IMR-90 (cell line): Measurements from ENCODE around the gene NTM. TPM values are rescaled to one million over a fixed set of nuclear protein-coding genes. Genes with fewer than 3 reads are reported as not detected.
A peak's percentile ranks its signal among the peaks of the same experiment; 100 is the strongest.

Experiments used
- ATAC-seq: fragments of 200-7000 bp; cut with Tn5 transposase; 2 replicates; pipeline ENCODE4 v1.9.1; 2020; ENCODE audit warnings: low read depth, mild to moderate bottlenecking, moderate library complexity
- BruUV-seq: library from RNA; stranded (reverse); fragments of 400-500 nt; replicated peaks from 2 replicates; lab custom pipeline; 2021; lab: Mats Ljungman, UMichigan
- CTCF ChIA-PET: fragments of 300-600 bp; formaldehyde crosslinking; extraction: SDS; loops from one replicate; lab custom pipeline; 2021; ENCODE audit warnings: antibody characterized with exemption; lab: Yijun Ruan, JAX
- POLR2A ChIA-PET: fragments of 300-600 bp; sonication (Branson Sonifier 250); formaldehyde crosslinking; loops from one replicate; lab custom pipeline; 2022; ENCODE audit warnings: antibody characterized with exemption; ENCODE audit not compliant: unreplicated experiment; lab: Charles Lee
- DNase-seq: peaks from one replicate; pipeline ENCODE4 v3.0.0; 2013
- H2AFZ ChIP-seq: replicated peaks from 2 replicates; pipeline ENCODE3; 2013; ENCODE audit warnings: low read length, mild to moderate bottlenecking; ENCODE audit not compliant: poor library complexity
- H2AK5ac ChIP-seq: 2 replicates; pipeline ENCODE4 v1.6.1; 2013; ENCODE audit warnings: low read depth, low read length, inconsistent platforms
- H2AK9ac ChIP-seq: replicated peaks from 2 replicates; pipeline ENCODE3; 2013; ENCODE audit warnings: mild to moderate bottlenecking, low read depth, low read length, moderate library complexity; ENCODE audit not compliant: poor library complexity
- H2BK120ac ChIP-seq: 2 replicates; pipeline ENCODE4 v1.6.1; 2013; ENCODE audit warnings: low read depth, low read length, inconsistent platforms
- H2BK15ac ChIP-seq: 3 replicates; pipeline ENCODE4 v1.6.1; 2013; ENCODE audit warnings: low read depth, low read length, inconsistent platforms
- H2BK20ac ChIP-seq: 2 replicates; pipeline ENCODE4 v1.6.1; 2013; ENCODE audit warnings: low read depth, mild to moderate bottlenecking, inconsistent platforms, low read length, moderate library complexity
- H2BK5ac ChIP-seq: 2 replicates; pipeline ENCODE4 v1.6.1; 2013; ENCODE audit warnings: mild to moderate bottlenecking, low read depth, low read length, inconsistent platforms; ENCODE audit not compliant: poor library complexity, severe bottlenecking
- H3K14ac ChIP-seq: replicated peaks from 2 replicates; pipeline ENCODE4 v1.6.1; 2013; ENCODE audit warnings: low read depth, low read length, inconsistent platforms
- H3K18ac ChIP-seq: 2 replicates; pipeline ENCODE4 v1.6.1; 2013; ENCODE audit warnings: low read depth, low read length, control low read depth
- H3K23ac ChIP-seq: 2 replicates; pipeline ENCODE4 v1.6.1; 2013; ENCODE audit warnings: low read depth, low read length, inconsistent platforms
- H3K27ac ChIP-seq: 2 replicates; pipeline ENCODE4 v1.5.1; 2013; ENCODE audit warnings: mild to moderate bottlenecking, control low read depth, low read length; ENCODE audit not compliant: insufficient read depth
- H3K27me3 ChIP-seq: 2 replicates; pipeline ENCODE4 v1.6.1; 2013; ENCODE audit warnings: low read length; ENCODE audit not compliant: control insufficient read depth, insufficient read depth
- H3K36me3 ChIP-seq: 2 replicates; pipeline ENCODE4 v1.6.1; 2013; ENCODE audit warnings: low read length, mixed read lengths; ENCODE audit not compliant: control insufficient read depth, insufficient read depth
- H3K4ac ChIP-seq: 2 replicates; pipeline ENCODE4 v1.6.1; 2013; ENCODE audit warnings: low read depth, low read length, inconsistent platforms
- H3K4me1 ChIP-seq: 2 replicates; pipeline ENCODE4 v1.6.1; 2013; ENCODE audit warnings: low read length, mixed read lengths; ENCODE audit not compliant: control insufficient read depth, insufficient read depth
- H3K4me2 ChIP-seq: 2 replicates; pipeline ENCODE4 v1.6.1; 2013; ENCODE audit warnings: low read depth, mild to moderate bottlenecking, control low read depth, low read length, moderate library complexity
- H3K4me3 ChIP-seq: 2 replicates; pipeline ENCODE4 v1.5.1; 2013; ENCODE audit warnings: low read depth, mild to moderate bottlenecking, control low read depth, low read length, moderate library complexity; ENCODE audit not compliant: insufficient read depth
- H3K56ac ChIP-seq: 2 replicates; pipeline ENCODE4 v1.6.1; 2013; ENCODE audit warnings: low read length, inconsistent platforms; ENCODE audit not compliant: insufficient read depth; ENCODE audit errors: extremely low read depth
- H3K79me1 ChIP-seq, 2 experiments: 2 replicates each; pipeline ENCODE4 v1.6.1; 2013; ENCODE audit warnings: low read length in 2 of 2, inconsistent platforms in 1 of 2, low read depth in 1 of 2
- H3K9ac ChIP-seq: 2 replicates; pipeline ENCODE4 v1.6.1; 2013; ENCODE audit warnings: low read depth, low read length, control low read depth
- H3K9me1 ChIP-seq: 2 replicates; pipeline ENCODE4 v1.6.1; 2013; ENCODE audit warnings: low read length, inconsistent platforms; ENCODE audit not compliant: insufficient read depth
- H3K9me3 ChIP-seq: 2 replicates; pipeline ENCODE4 v1.6.1; 2013; ENCODE audit warnings: low read length; ENCODE audit not compliant: control insufficient read depth, insufficient read depth
- H4K20me1 ChIP-seq: 2 replicates; pipeline ENCODE4 v1.6.1; 2013; ENCODE audit warnings: low read length, inconsistent platforms; ENCODE audit not compliant: insufficient read depth
- H4K5ac ChIP-seq: 2 replicates; pipeline ENCODE4 v1.6.1; 2013; ENCODE audit warnings: mild to moderate bottlenecking, low read depth, low read length, control low read depth
- H4K8ac ChIP-seq, 2 experiments: 2 replicates each; pipeline ENCODE4 v1.6.1; 2013; ENCODE audit warnings: low read depth in 2 of 2, low read length in 2 of 2, control low read depth in 1 of 2, inconsistent platforms in 1 of 2
- H4K91ac ChIP-seq: 2 replicates; pipeline ENCODE4 v1.6.1; 2013; ENCODE audit warnings: low read depth, low read length, inconsistent platforms; ENCODE audit not compliant: insufficient read depth
- CHD1 ChIP-seq: IDR thresholded peaks from 2 replicates; pipeline ENCODE4 v1.6.1; 2012; ENCODE audit warnings: low read depth, low read length, improper control_type of control experiment
- FOS ChIP-seq: fragments of 150-350 bp; IDR thresholded peaks from 2 replicates; pipeline ENCODE4 v1.6.1; 2016; ENCODE audit warnings: low read depth, low read length
- MXI1 ChIP-seq: IDR thresholded peaks from 2 replicates; pipeline ENCODE4 v1.6.1; 2012; ENCODE audit warnings: low read depth, mild to moderate bottlenecking, low read length, moderate library complexity, borderline replicate concordance
- NFE2L2 ChIP-seq: fragments of 150-350 bp; IDR thresholded peaks from 2 replicates; pipeline ENCODE4 v1.6.1; 2016; ENCODE audit warnings: low read depth, mild to moderate bottlenecking, low read length
- RAD21 ChIP-seq: IDR thresholded peaks from 2 replicates; pipeline ENCODE4 v1.6.1; 2012; ENCODE audit warnings: low read length, improper control_type of control experiment
- RCOR1 ChIP-seq: IDR thresholded peaks from 2 replicates; pipeline ENCODE4 v1.6.1; 2012; ENCODE audit warnings: mild to moderate bottlenecking, low read length, improper control_type of control experiment; ENCODE audit not compliant: insufficient replicate concordance
- RFX5 ChIP-seq: IDR thresholded peaks from 2 replicates; pipeline ENCODE4 v1.8.0; 2012; ENCODE audit warnings: low read depth, mild to moderate bottlenecking, low read length, moderate library complexity
- SMC3 ChIP-seq: fragments of 150-350 bp; IDR thresholded peaks from 2 replicates; pipeline ENCODE4 v1.6.1; 2016; ENCODE audit warnings: low read depth, mild to moderate bottlenecking, antibody characterized with exemption, low read length, moderate library complexity
- WGBS, 2 experiments: methylation state at CpG; one replicate each; pipeline versions ENCODE4 v1.1.5 to v1.1.7; 2013; ENCODE audit warnings: missing lambda C conversion rate in 2 of 2; ENCODE audit not compliant: insufficient read length in 1 of 2; ENCODE audit errors: extremely low coverage in 2 of 2; 5-methylcytosine and 5-hydroxymethylcytosine counted together
- dilution Hi-C: fragments of 300-500 bp; cut with HindIII; formaldehyde crosslinking; loops from one replicate; pipeline ENCODE4 v1.14.3; 2018; ENCODE audit warnings: low sequenced_read_pairs; ENCODE audit not compliant: unreplicated experiment
- in situ Hi-C: fragments of 300-500 bp; cut with MboI; formaldehyde crosslinking; loops from 3 replicates; pipeline ENCODE4 v1.14.3; 2019; ENCODE audit warnings: low sequenced_read_pairs, inconsistent platforms, mixed read lengths
- intact Hi-C: fragments of 100-400 bp; cut with micrococcal nuclease; formaldehyde crosslinking; loops from 2 replicates; pipeline ENCODE4 v1.10.0; 2022
- polyA plus RNA-seq, 3 experiments: library from polyadenylated mRNA; depleted of rRNA; stranded (reverse); fragments of >200 nt; gene quantifications; 2 replicates each; pipeline ENCODE4 v1.2.3, GENCODE V29; 2012; ENCODE audit warnings: low replicate concordance in 1 of 3
- total RNA-seq: library from RNA; depleted of rRNA; stranded (reverse); fragments of >200 nt; gene quantifications from 2 replicates; pipeline ENCODE4 v1.2.3, GENCODE V29; 2012

NTM gene
- total and polyA plus RNA-seq, 2 of the 4 experiments (the other 2 are of a cell fraction) = 19.5 to 25.5 TPM

GRCh38 chr11:132123854-132124835 is 753.7 kb downstream of the NTM start:
- Histone ChIP-seq H2AK9ac (peak overlapping the region; percentile 1), H3K4me1 (peaks cover 11% of the 10 kb centered on the region), H4K5ac (no peak overlapping the region), H3K79me1 (peaks cover 10 to 33% of the 10 kb centered on the region in 2 experiments; a peak in 3 of 4 replicates), H3K23ac (no peak overlapping the region), H3K18ac (no peak overlapping the region), H2BK5ac (no peak overlapping the region), H4K8ac (peak overlapping the region in 1 of 2 experiments; percentile 4; a peak in 1 of 4 replicates), H2BK15ac (no peak overlapping the region; the same call in 1 of the 3 replicates), H3K9me3 (no peaks in the 10 kb centered on the region), H3K4me2 (no peak overlapping the region), H3K27me3 (no peaks in the 10 kb centered on the region), H3K14ac (no peak overlapping the region), H3K56ac (no peak overlapping the region), H3K36me3 (no peaks in the 10 kb centered on the region), H2AK5ac (peak overlapping the region; percentile 72), H2AFZ (no peak overlapping the region), H2BK20ac (peak overlapping the region; percentile 28), H3K9ac (no peak overlapping the region), H3K4ac (peak overlapping the region; percentile 39; the same call in 1 of the 2 replicates), H4K20me1 (no peaks in the 10 kb centered on the region), H3K9me1 (peaks cover 12% of the 10 kb centered on the region), H4K91ac (peak overlapping the region; percentile 15; the same call in 1 of the 2 replicates), H3K27ac (no peak overlapping the region), H3K4me3 (no peak overlapping the region), H2BK120ac (peak overlapping the region; percentile 91; the same call in 1 of the 2 replicates)
- DNase-seq (no peak), ATAC-seq (no peak)
- TF ChIP-seq CHD1 (no peak), RAD21 (no peak), RCOR1 (no peak), RFX5 (no peak), FOS (no peak), SMC3 (no peak), MXI1 (no peak), NFE2L2 (no peak)
- no TSS peak for BruUV-seq
- dilution Hi-C loops (no loop called here), intact Hi-C loops (no loop called here), in situ Hi-C loops (no loop called here)
- POLR2A ChIA-PET = no interaction called here
- WGBS, 2 experiments = 97% methylated on average over 7 of the region's 21 CpGs; no CpG with 5 or more reads in 1 of the 2 experiments
- CTCF ChIA-PET = no interaction called here
